K562 (cell line): ENCODE results near the gene KIF3B. TPM values are rescaled to one million over a fixed set of nuclear protein-coding genes. Genes with fewer than 3 reads are reported as not detected.

Source experiments
- CHAMP1 ChIP-seq: fragments of 450-650 bp; IDR thresholded peaks from 2 replicates; pipeline ENCODE4 v1.6.1; 2016; ENCODE audit warnings: mild to moderate bottlenecking
- E2F8 ChIP-seq: fragments of 450-650 bp; IDR thresholded peaks from 2 replicates; pipeline ENCODE4 v1.7.1; 2018; ENCODE audit warnings: mild to moderate bottlenecking, low read depth; ENCODE audit not compliant: partially characterized antibody
- GABPA ChIP-seq: fragments of 200-800 bp; sonication (Bioruptor generic); conservative IDR thresholded peaks from 2 replicates; pipeline ENCODE4 v1.6.1; 2016; ENCODE audit warnings: low read depth, missing genetic modification characterization, missing compliant biosample characterization
- HNRNPLL ChIP-seq: fragments of 200-400 bp; formaldehyde crosslinking; IDR thresholded peaks from 2 replicates; pipeline ENCODE4 v1.6.1; 2017; ENCODE audit warnings: low read length, low read depth, mild to moderate bottlenecking; ENCODE audit not compliant: poor library complexity, severe bottlenecking
- KAT2B ChIP-seq: IDR thresholded peaks from one replicate; pipeline ENCODE4 v1.6.1; 2012; ENCODE audit warnings: low read depth, mild to moderate bottlenecking, control low read depth, inconsistent platforms, low read length, moderate library complexity
- MECOM ChIP-seq: fragments of 250-450 bp; sonication (Bioruptor Pico); IDR thresholded peaks from 2 replicates; pipeline ENCODE4 v1.8.0; 2022; ENCODE audit warnings: inconsistent platforms
- MXD1 ChIP-seq: fragments of 250-450 bp; sonication (Bioruptor Pico); IDR thresholded peaks from 2 replicates; pipeline ENCODE4 v1.8.0; 2021; ENCODE audit warnings: borderline replicate concordance, mild to moderate bottlenecking, moderate library complexity; ENCODE audit not compliant: poor library complexity, severe bottlenecking
- NCOA1 ChIP-seq: fragments of 450-650 bp; IDR thresholded peaks from 2 replicates; pipeline ENCODE4 v1.6.1; 2016; ENCODE audit warnings: low read depth
- POLR2A ChIP-seq: fragments of 450-650 bp; conservative IDR thresholded peaks from 2 replicates; pipeline ENCODE4 v1.6.1; 2016
- RUNX1 ChIP-seq: sonication (generic); IDR thresholded peaks from 2 replicates; pipeline ENCODE4 v1.6.1; 2016; ENCODE audit warnings: antibody characterized with exemption, low read depth
- SETDB1 ChIP-seq: IDR thresholded peaks from one replicate; pipeline ENCODE4 v1.6.1; 2012; ENCODE audit warnings: low read length, control low read depth, inconsistent platforms
- STAT5B ChIP-seq: fragments of 250-450 bp; sonication (Bioruptor Pico); IDR thresholded peaks from 2 replicates; pipeline ENCODE4 v1.8.0; 2021; ENCODE audit warnings: mild to moderate bottlenecking, inconsistent platforms
- TGIF2 ChIP-seq: sonication (generic); formaldehyde crosslinking; IDR thresholded peaks from 2 replicates; pipeline ENCODE4 v1.8.1; 2022; ENCODE audit warnings: mild to moderate bottlenecking, missing genetic modification reagents, moderate library complexity
- ZBTB33 ChIP-seq: sonication (generic); formaldehyde crosslinking; IDR thresholded peaks from 2 replicates; pipeline ENCODE4 v1.8.1; 2023; ENCODE audit warnings: mild to moderate bottlenecking, missing genetic modification reagents
- ZBTB43 ChIP-seq: sonication (generic); formaldehyde crosslinking; IDR thresholded peaks from 2 replicates; pipeline ENCODE4 v1.8.0; 2023; ENCODE audit warnings: mild to moderate bottlenecking, missing genetic modification reagents
- ZC3H11A ChIP-seq: IDR thresholded peaks from 2 replicates; pipeline ENCODE4 v1.6.1; 2012; ENCODE audit warnings: low read depth, low read length, improper control_type of control experiment
- ZNF224 ChIP-seq: sonication (generic); formaldehyde crosslinking; IDR thresholded peaks from 2 replicates; pipeline ENCODE4 v1.8.0; 2022; ENCODE audit warnings: mild to moderate bottlenecking, missing genetic modification reagents
- ZNF431 ChIP-seq: sonication (generic); formaldehyde crosslinking; IDR thresholded peaks from 2 replicates; pipeline ENCODE4 v1.8.0; 2022; ENCODE audit warnings: mild to moderate bottlenecking, missing genetic modification reagents
- ZNF507 ChIP-seq: conservative IDR thresholded peaks from 2 replicates; pipeline ENCODE4 v1.6.1; 2017; ENCODE audit warnings: missing genetic modification characterization, missing compliant biosample characterization
- ZNF668 ChIP-seq: fragments of 250-450 bp; sonication (Bioruptor Pico); IDR thresholded peaks from 2 replicates; pipeline ENCODE4 v1.8.0; 2022; ENCODE audit warnings: mild to moderate bottlenecking, inconsistent platforms
- polyA plus RNA-seq, 8 experiments: library from polyadenylated mRNA; depleted of rRNA in 4 of 8; stranded (reverse) in 5 of 8; unstranded in 3 of 8; fragments of >200 nt; fragmentation: Nextera tagmentation in 2 of 8; fragmentation: Illumina TruSeq in 1 of 8; extraction: Ambion mirVana in 2 of 8; extraction: Trizol in 1 of 8; gene quantifications; 2 replicates each; pipeline versions ENCODE4 v1.2.1 to v1.2.3, GENCODE V29; 2011 to 2014; ENCODE audit warnings: inconsistent platforms in 1 of 8, missing spikeins in 1 of 8
- total RNA-seq, 7 experiments: library from RNA; depleted of rRNA in 6 of 7; stranded (reverse); fragments of >200 nt in 6 of 7; fragmentation: Illumina TruSeq in 2 of 7; extraction: Trizol in 2 of 7; gene quantifications; 2 replicates each; pipeline versions ENCODE4 v1.2.1 to v1.2.3, GENCODE V29; 2011 to 2021; ENCODE audit warnings: low replicate concordance in 1 of 7

KIF3B gene
- total and polyA plus RNA-seq, 9 of the 15 experiments (the other 6 are each of a cell fraction or from before 2014, with no cell fraction given), result 2.9 to 12.3 (median 8.6) TPM

GRCh38 chr20:32357869-32358631, 80.6 kb downstream of the KIF3B start, which contains the start of gene ASXL1 (continued):
- TF ChIP-seq TGIF2 (CRISPR knock-in tag) (no peak), SETDB1 (no peak), MXD1 (no peak), ZC3H11A (no peak; the same call in 1 of the 2 replicates), ZNF431 (CRISPR knock-in tag) (no peak), E2F8 (peak; percentile 84), KAT2B (no peak), RUNX1 (no peak), CHAMP1 (no peak), HNRNPLL (peak; percentile 90), ZBTB33 (CRISPR knock-in tag) (no peak), MECOM (CRISPR knock-in tag) (0 out of 2 replicates have a peak, but pooled peaks have one; percentile 12), ZNF507 (tag) (no peak), NCOA1 (0 out of 2 replicates have a peak, but pooled peaks have one; percentile 0), ZNF668 (CRISPR knock-in tag) (no peak), POLR2A (peak; percentile 82), ZNF224 (no peak), ZBTB43 (CRISPR knock-in tag) (no peak), GABPA (tag) (peak; percentile 99), STAT5B (CRISPR knock-in tag) (no peak)
